CD4-positive, alpha-beta T cell (primary cell): ENCODE data around the gene GABRR3. TPM values are rescaled to one million over a fixed set of nuclear protein-coding genes. Genes with fewer than 3 reads are reported as not detected.

ENCODE experiments used
- ATAC-seq: fragments of 200-7000 bp; cut with Tn5 transposase; one replicate; pipeline ENCODE4 v1.10.0; 2022; ENCODE audit warnings: mild to moderate bottlenecking; ENCODE audit not compliant: poor library complexity
- CTCF ChIA-PET: fragments of 350-600 bp; sonication (Branson Sonifier 250); formaldehyde crosslinking; loops from one replicate; lab custom pipeline; 2021; ENCODE audit warnings: antibody characterized with exemption, inconsistent platforms; lab: Charles Lee
- POLR2A ChIA-PET: fragments of 350-600 bp; sonication (Branson Sonifier 250); formaldehyde crosslinking; loops from one replicate; lab custom pipeline; 2021; ENCODE audit warnings: antibody characterized with exemption, inconsistent platforms; lab: Charles Lee
- DNase-seq, 14 experiments: peaks; one replicate each; pipeline ENCODE4 v3.0.0-alpha.2; 2013 to 2020; ENCODE audit warnings: mixed read lengths in 2 of 14
- H3K27ac ChIP-seq, 2 donors: one replicate each; pipeline versions ENCODE4 v1.5.1 to v1.7.0; 2013; ENCODE audit warnings: low read length in 2 of 2, low read depth in 1 of 2, mild to moderate bottlenecking in 1 of 2
- H3K27me3 ChIP-seq, 2 experiments: 1 replicate in 1 of 2; 2 replicates in 1 of 2; pipeline versions ENCODE4 v1.6.1 to v1.7.0; 2013; ENCODE audit warnings: low read length in 2 of 2, control low read depth in 1 of 2, mild to moderate bottlenecking in 1 of 2, moderate library complexity in 1 of 2; ENCODE audit not compliant: insufficient read depth in 2 of 2, control insufficient read depth in 1 of 2
- H3K36me3 ChIP-seq: one replicate; pipeline ENCODE4 v1.6.1; 2013; ENCODE audit warnings: low read length, control low read depth; ENCODE audit not compliant: insufficient read depth
- H3K4me1 ChIP-seq: one replicate; pipeline ENCODE4 v1.6.1; 2013; ENCODE audit warnings: low read length, control low read depth; ENCODE audit not compliant: insufficient read depth
- H3K4me3 ChIP-seq: one replicate; pipeline ENCODE4 v1.5.1; 2013; ENCODE audit warnings: mild to moderate bottlenecking, low read length, moderate library complexity
- H3K9me3 ChIP-seq, 2 experiments: 1 replicate in 1 of 2; 2 replicates in 1 of 2; pipeline versions ENCODE4 v1.6.1 to v1.7.0; 2013; ENCODE audit warnings: low read length in 2 of 2, mild to moderate bottlenecking in 2 of 2, control low read depth in 1 of 2, moderate library complexity in 1 of 2; ENCODE audit not compliant: control insufficient read depth in 1 of 2, insufficient read depth in 1 of 2
- H3K27ac Mint-ChIP-seq: one replicate; pipeline ENCODE4 v1.8.0; 2020; ENCODE audit warnings: mixed read lengths
- H3K27me3 Mint-ChIP-seq: one replicate; pipeline ENCODE4 v1.8.0; 2021; ENCODE audit warnings: mixed read lengths
- H3K36me3 Mint-ChIP-seq: one replicate; pipeline ENCODE4 v1.8.0; 2021; ENCODE audit warnings: low read depth, mixed read lengths
- H3K4me1 Mint-ChIP-seq: one replicate; pipeline ENCODE4 v1.8.0; 2021; ENCODE audit warnings: low read depth, mixed read lengths
- H3K4me3 Mint-ChIP-seq: one replicate; pipeline ENCODE4 v1.8.0; 2020; ENCODE audit warnings: mild to moderate bottlenecking, mixed read lengths
- H3K9me3 Mint-ChIP-seq: one replicate; pipeline ENCODE4 v1.8.0; 2020; ENCODE audit warnings: mixed read lengths
- CTCF ChIP-seq: fragments of 200-600 bp; IDR thresholded peaks from one replicate; pipeline ENCODE4 v1.8.0; 2022; ENCODE audit warnings: antibody characterized with exemption, mild to moderate bottlenecking
- intact Hi-C, 2 experiments: fragments of 100-400 bp; cut with DNase I in 1 of 2; cut with micrococcal nuclease in 1 of 2; formaldehyde crosslinking; loops; one replicate each; pipeline versions ENCODE4 v1.15.1 to v1.9.0; 2023 to 2025; cut with DNase I, micrococcal nuclease
- total RNA-seq, 174 experiments: library from RNA in 2 of 174; stranded (reverse) in 2 of 174; gene quantifications; one replicate each; pipeline ENCODE4 v1.2.3 and lab custom pipeline; 2021 to 2026

The GABRR3 gene
- total RNA-seq, 2 experiments from 2014 or later, result not detected

GRCh38 chr3:97960993-97961766 is 73.9 kb downstream of the GABRR3 start:
- Mint-ChIP-seq H3K36me3 (peaks cover 80% of the 10 kb centered on the region), H3K27ac (no peak overlapping the region), H3K4me3 (no peak overlapping the region), H3K9me3 (no peaks in the 10 kb centered on the region), H3K27me3 (no peaks in the 10 kb centered on the region), H3K4me1 (peaks cover 43% of the 10 kb centered on the region)
- no peak for ATAC-seq
- H3K27ac ChIP-seq, result no peak overlapping the region
- peaks cover 79% of the 10 kb centered on the region for H3K36me3 ChIP-seq
- no peak for TF ChIP-seq CTCF
- POLR2A ChIA-PET, result interaction anchor here (1.0 kb wide), 1 partner anchor 11 kb away, joined by 3 read pairs; the partner anchor contains the start of gene RIOX2
- H3K4me3 ChIP-seq, result no peak overlapping the region
- CTCF ChIA-PET, result no interaction called here
- no peaks in the 10 kb centered on the region for H3K27me3 ChIP-seq
- H3K9me3 ChIP-seq, result no peaks in the 10 kb centered on the region
- H3K4me1 ChIP-seq, result peaks cover 18% of the 10 kb centered on the region
- no peak for DNase-seq
- intact Hi-C loops, result no loop called here

- intact Hi-C loops, result no loop called here
- Mint-ChIP-seq H3K36me3 (peaks cover 80% of the 10 kb centered on the region), H3K4me3 (no peak overlapping the region), H3K4me1 (peaks cover 37% of the 10 kb centered on the region), H3K27ac (no peak overlapping the region), H3K27me3 (no peaks in the 10 kb centered on the region), H3K9me3 (no peaks in the 10 kb centered on the region)
- Histone ChIP-seq H3K4me1 (peaks cover 18% of the 10 kb centered on the region), H3K9me3 (no peaks in the 10 kb centered on the region), H3K27ac (no peak overlapping the region), H3K27me3 (no peaks in the 10 kb centered on the region), H3K36me3 (peaks cover 79% of the 10 kb centered on the region), H3K4me3 (no peak overlapping the region)
- no peak for TF ChIP-seq CTCF
- ATAC-seq (no peak), DNase-seq (no peak)
- POLR2A ChIA-PET, result interaction anchor here (1.0 kb wide), 1 partner anchor 12 kb away, joined by 3 read pairs; the partner anchor contains the start of gene RIOX2
- CTCF ChIA-PET, result no interaction called here
These were observed 74.6 kb downstream of the GABRR3 start for GRCh38 chr3:97960551-97960950.

GRCh38 chr3:97959872-97960271 is 75.2 kb downstream of the GABRR3 start:
- no peaks in the 10 kb centered on the region for H3K9me3 ChIP-seq
- H3K27ac Mint-ChIP-seq, result no peak overlapping the region
- H3K27me3 ChIP-seq, result no peaks in the 10 kb centered on the region
- ATAC-seq (no peak), DNase-seq (no peak)
- H3K36me3 ChIP-seq, result peaks cover 79% of the 10 kb centered on the region
- peaks cover 83% of the 10 kb centered on the region for H3K36me3 Mint-ChIP-seq
- CTCF ChIA-PET, result no interaction called here
- no peaks in the 10 kb centered on the region for H3K27me3 Mint-ChIP-seq
- H3K27ac ChIP-seq, result no peak overlapping the region
- peaks cover 16% of the 10 kb centered on the region for H3K4me1 ChIP-seq
- POLR2A ChIA-PET, result interaction anchor here (0.7 to 1.5 kb wide), 2 partner anchors 9 to 46 kb away, joined by 3 read pairs; no protein-coding TSS in a partner anchor
- no peak for TF ChIP-seq CTCF
- H3K4me3 ChIP-seq, result no peak overlapping the region
- peaks cover 31% of the 10 kb centered on the region for H3K4me1 Mint-ChIP-seq
- no peak overlapping the region for H3K4me3 Mint-ChIP-seq
- intact Hi-C loops, result no loop called here
- H3K9me3 Mint-ChIP-seq, result no peaks in the 10 kb centered on the region
